ENCODE data around the gene ONECUT3.

DNA sequence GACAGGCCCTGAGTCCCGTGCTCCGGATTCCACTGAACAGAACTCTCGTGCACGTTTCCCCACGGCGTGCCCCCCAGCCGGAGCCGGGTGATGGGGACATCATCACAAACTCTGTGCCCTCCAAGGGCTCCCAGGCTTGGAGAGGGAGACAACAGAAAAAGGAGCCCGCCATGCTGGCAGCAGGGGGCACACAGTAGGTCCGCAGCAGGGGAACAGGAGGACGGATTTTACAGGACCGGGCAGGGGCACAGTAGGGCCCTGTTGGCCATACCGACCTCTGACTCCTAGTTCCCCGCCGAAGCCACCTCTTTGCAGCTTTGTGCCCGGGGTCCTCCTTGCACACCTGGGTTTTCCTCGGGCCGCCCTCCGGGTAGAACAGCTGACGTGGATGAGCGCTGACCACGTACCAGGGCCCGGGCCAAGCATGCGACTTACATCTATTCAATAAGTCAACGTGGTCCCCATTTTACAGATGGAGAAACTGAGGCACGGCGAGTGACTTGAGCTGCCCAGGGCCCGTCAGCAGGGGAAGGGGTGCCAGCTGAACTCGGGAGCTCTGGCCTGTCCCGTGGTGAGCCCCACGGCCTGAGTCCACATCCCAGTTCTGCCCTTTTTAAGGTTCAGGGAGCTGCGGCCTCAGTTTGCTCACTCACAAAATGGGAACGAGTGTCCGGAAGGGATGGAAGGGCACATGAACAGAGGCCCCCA lies 10.2 kb upstream of the ONECUT3 start:
- no peak for TF ChIP-seq CTCF (conservative IDR thresholded peaks at IDR 0.05)
- TF ChIP-seq ZFX (IDR thresholded peaks at IDR 0.05): no peak
